NCI-H187 (cell line): ENCODE results near the gene STK36.

ENCODE experiments used
- DNase-seq, 2 experiments: peaks; one replicate each; lab custom pipeline; 2025; lab: John Stamatoyannopoulos, UW

The STK36 gene

GRCh38 chr2:218746960-218747359 lies 75.1 kb downstream of the STK36 start:
- no peak for DNase-seq

- no peak for DNase-seq
Observed at GRCh38 chr2:218748741-218749441, 77.0 kb downstream of the STK36 start.
